Dermis blood vessel endothelial cell (primary cell): ENCODE results near the gene NXPE4. TPM values are rescaled to one million over a fixed set of nuclear protein-coding genes. Genes with fewer than 3 reads are reported as not detected.

Experiments
- DNase-seq: peaks from one replicate; pipeline ENCODE4 v3.0.0; 2010
- total RNA-seq: library from RNA; depleted of rRNA; stranded (reverse); fragments of >200 nt; gene quantifications from 2 replicates; pipeline ENCODE4 v1.2.3, GENCODE V29; 2014

NXPE4 gene
- total RNA-seq, 1 donor from 2014 or later: not detected

DNA sequence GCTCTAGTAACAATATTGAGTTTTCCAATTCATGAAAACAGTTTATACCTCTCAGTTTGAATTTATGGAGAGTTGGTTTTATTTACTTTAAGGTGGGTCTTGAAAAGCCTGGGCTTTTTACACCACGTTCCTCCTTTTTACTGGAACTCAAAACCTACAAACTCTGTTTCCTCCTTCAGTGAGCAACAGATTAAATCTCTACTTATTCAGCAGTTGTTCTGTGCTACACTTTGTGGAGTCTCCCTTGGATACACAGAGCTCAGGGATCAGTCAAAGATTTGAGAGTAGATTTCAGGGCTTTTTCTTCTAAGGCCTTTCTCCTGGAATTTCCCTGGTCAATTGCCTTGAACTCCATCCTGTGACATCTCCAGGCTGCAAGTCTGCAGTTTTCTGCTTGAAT is 39.5 kb downstream of the NXPE4 start:
- DNase-seq: no peak

DNA sequence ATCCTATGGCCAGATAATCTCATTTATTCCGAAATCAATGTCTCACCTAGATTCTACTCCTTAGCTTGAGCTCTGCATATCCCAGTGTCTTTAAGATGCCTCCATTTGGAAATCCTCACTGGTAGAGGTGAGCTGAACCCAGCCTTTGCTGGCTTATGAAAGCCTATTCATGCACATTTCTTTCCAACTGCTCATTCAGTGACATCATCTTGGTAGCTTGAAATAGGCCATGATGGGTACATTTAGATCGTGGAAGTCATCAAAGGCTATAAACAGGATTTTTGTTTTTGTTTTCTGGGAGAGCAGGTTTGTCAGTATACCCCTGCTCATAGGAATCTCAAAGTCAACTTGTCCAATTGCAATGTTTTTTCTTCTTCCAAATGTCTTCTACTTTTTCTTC is 41.9 kb downstream of the NXPE4 start:
- no peak for DNase-seq

DNA sequence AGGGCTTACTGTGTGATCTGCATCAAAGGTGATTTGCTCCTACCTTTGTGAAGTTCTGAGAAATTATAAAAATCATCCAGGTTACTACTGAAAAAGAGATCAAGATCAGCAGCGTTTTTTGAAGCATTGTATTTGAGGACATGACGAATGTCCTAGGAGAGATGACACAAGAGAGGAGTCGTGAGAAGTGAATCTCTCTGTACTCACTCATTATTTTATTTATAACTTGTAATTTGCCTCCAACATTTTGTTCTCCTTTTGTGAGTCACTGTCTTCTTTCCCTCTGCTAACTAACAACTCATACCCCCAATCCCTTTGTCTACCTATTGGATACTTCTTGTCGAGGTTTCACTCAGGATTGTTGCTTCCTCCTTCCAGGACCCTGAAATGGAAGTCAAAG is 44.5 kb downstream of the NXPE4 start:
- DNase-seq: no peak

DNA sequence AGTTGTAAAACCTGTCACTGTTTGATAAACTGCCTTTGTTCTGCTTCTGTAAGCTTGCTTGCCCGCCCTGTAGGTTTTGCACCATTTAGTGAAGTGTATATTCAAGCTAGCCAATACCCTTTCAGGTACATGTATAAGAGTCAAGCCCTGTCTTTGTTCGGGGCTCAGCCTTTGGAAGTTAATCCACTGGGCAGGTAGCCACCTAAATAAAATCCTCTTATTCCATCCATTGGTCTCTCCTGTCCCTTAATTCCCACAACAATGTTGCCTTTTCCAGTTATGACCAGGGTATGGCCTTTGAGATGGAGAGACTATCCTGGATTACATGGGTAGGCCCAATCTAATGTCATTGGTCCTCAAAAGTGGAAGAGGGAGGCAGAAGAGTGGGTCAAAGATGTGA is 69.9 kb downstream of the NXPE4 start:
- DNase-seq: no peak

DNA sequence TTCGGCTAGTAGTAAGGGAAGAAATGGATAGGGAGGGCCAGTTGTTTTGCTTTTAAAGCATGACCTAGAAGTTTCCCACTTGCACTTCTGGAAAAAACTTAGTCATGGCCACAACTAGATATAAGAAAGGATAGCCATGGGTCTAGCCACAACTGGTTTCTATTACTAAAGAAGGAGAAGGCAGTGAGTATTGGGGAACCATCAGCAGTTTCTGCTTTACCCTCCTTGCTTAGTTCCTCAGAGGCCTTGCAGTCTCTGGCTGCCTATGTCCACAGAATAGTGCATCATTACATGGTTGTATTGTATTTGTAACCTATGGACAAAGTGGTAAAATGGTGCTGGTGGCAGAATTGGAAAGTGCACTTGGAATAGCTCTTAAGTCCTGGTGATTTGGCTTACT is 71.5 kb downstream of the NXPE4 start:
- no peak for DNase-seq

DNA sequence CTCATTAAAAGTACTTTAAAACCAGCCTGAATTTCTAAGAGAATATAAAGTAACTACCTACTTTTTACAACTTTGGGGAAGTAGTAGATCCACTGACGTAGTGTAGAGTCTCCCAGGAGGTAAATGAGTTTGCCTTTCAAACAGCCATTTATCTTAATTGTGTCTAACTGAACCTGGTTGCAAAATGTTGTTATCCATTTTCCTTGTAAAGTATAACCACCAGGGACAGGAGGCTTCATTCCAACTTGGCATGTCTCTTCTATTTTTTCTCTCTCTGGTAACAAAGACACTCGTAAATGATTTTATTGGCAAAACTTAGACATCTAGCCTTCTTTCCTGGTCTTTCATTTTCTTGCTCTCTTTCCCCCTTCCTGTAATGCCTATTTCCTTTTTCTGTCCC is 72.8 kb downstream of the NXPE4 start:
- DNase-seq: no peak

Other genes with a start within 250 kb of the NXPE4 start
- gene C11orf71, start 195.3 kb downstream of the NXPE4 start, total RNA-seq: 3.6 and 3.7 TPM in 2 replicates
- gene RBM7, start 195.1 kb downstream of the NXPE4 start, total RNA-seq: 32.2 and 69.9 TPM in 2 replicates
- gene REXO2, start 156.3 kb downstream of the NXPE4 start, total RNA-seq: 127 and 169 TPM in 2 replicates
- not detected in 2 replicates for gene NXPE1, start 35.9 kb downstream of the NXPE4 start, total RNA-seq
- gene NXPE2, start 82.7 kb upstream of the NXPE4 start, total RNA-seq: not detected in 2 replicates